K562 (cell line): ENCODE results near the gene PRKG1. TPM values are rescaled to one million over a fixed set of nuclear protein-coding genes. Genes with fewer than 3 reads are reported as not detected.

Experiments
- ATAC-seq: fragments of 200-7000 bp; cut with Tn5 transposase; 3 replicates; pipeline ENCODE4 v1.9.1; 2020; ENCODE audit warnings: moderate library complexity
- BruUV-seq: library from RNA; stranded (reverse); fragments of 400-500 nt; replicated peaks from 2 replicates; lab custom pipeline; 2021; lab: Mats Ljungman, UMichigan
- CTCF ChIA-PET: fragments of 300-600 bp; formaldehyde crosslinking; extraction: SDS; loops from one replicate; lab custom pipeline; 2021; ENCODE audit warnings: low intra/inter-chr PET ratio; lab: Yijun Ruan, JAX
- POLR2A ChIA-PET: fragments of 300-600, 350-650 bp; sonication (Branson Sonifier 250); formaldehyde crosslinking; extraction: SDS; loops from one replicate; lab custom pipeline; 2021; ENCODE audit warnings: antibody characterized with exemption, inconsistent platforms; lab: Yijun Ruan, JAX
- DNase-seq, 4 experiments: peaks; one replicate each; pipeline versions ENCODE4 v3.0.0 to v3.0.0-alpha.2; 2011 to 2018; ENCODE audit warnings: low spot score in 3 of 4, mixed read lengths in 3 of 4; ENCODE audit errors: extremely low read depth in 1 of 4
- FAIRE-seq: peaks from 2 replicates; lab custom pipeline; 2011; peaks lifted over from hg19 to GRCh38; lab: Jason Lieb, UNC
- H2AFZ ChIP-seq: 2 replicates; pipeline ENCODE4 v1.6.0; 2011; ENCODE audit warnings: low read depth, low read length, control low read depth, inconsistent platforms
- H3K27ac ChIP-seq: fragments of 200-600 bp; 3 replicates; pipeline ENCODE4 v1.8.0; 2011; ENCODE audit warnings: low read depth, mild to moderate bottlenecking, control low read depth, inconsistent platforms, low read length, moderate library complexity, mixed read lengths; ENCODE audit errors: extremely low read depth
- H3K27me3 ChIP-seq, 2 experiments: fragments of 300-600 bp in 1 of 2; 2 replicates in 1 of 2; 3 replicates in 1 of 2; pipeline versions ENCODE4 v1.6.0 to v1.8.0; 2011; ENCODE audit warnings: inconsistent platforms in 2 of 2, low read length in 2 of 2, mild to moderate bottlenecking in 1 of 2, mixed read lengths in 1 of 2, moderate library complexity in 1 of 2; ENCODE audit not compliant: control insufficient read depth in 2 of 2, insufficient read depth in 2 of 2
- H3K36me3 ChIP-seq: fragments of 300-600 bp; 3 replicates; pipeline ENCODE4 v1.8.0; 2011; ENCODE audit warnings: mild to moderate bottlenecking, low read length, inconsistent platforms; ENCODE audit not compliant: control insufficient read depth, insufficient read depth
- H3K4me1 ChIP-seq, 2 experiments: fragments of 200-600 bp in 1 of 2; replicated peaks in 1 of 2; 2 replicates in 1 of 2; 3 replicates in 1 of 2; pipeline versions ENCODE4 v1.5.1 to v1.8.0; 2011; ENCODE audit warnings: inconsistent platforms in 2 of 2, low read length in 2 of 2, mild to moderate bottlenecking in 1 of 2, mixed read lengths in 1 of 2, moderate library complexity in 1 of 2; ENCODE audit not compliant: control insufficient read depth in 2 of 2, insufficient read depth in 2 of 2
- H3K4me2 ChIP-seq: 2 replicates; pipeline ENCODE4 v1.6.1; 2011; ENCODE audit warnings: low read length, control low read depth, inconsistent platforms, mixed read lengths; ENCODE audit not compliant: insufficient read depth
- H3K4me3 ChIP-seq: fragments of 200-600 bp; sonication (generic), shearing (Covaris generic); 2 replicates; pipeline ENCODE4 v1.5.1; 2016; ENCODE audit warnings: control low read depth, inconsistent platforms
- H3K79me2 ChIP-seq: fragments of 200-600 bp; 3 replicates; pipeline ENCODE4 v1.8.0; 2011; ENCODE audit warnings: low read length, inconsistent platforms; ENCODE audit not compliant: control insufficient read depth, insufficient read depth
- H3K9ac ChIP-seq, 2 experiments: 2 replicates each; pipeline versions ENCODE4 v1.6.0 to v1.6.1; 2011; ENCODE audit warnings: low read depth in 2 of 2, low read length in 2 of 2, control low read depth in 1 of 2, inconsistent platforms in 1 of 2, mild to moderate bottlenecking in 1 of 2, mixed read lengths in 1 of 2; ENCODE audit not compliant: insufficient read depth in 1 of 2
- H3K9me1 ChIP-seq: one replicate; pipeline ENCODE4 v1.6.0; 2011; ENCODE audit warnings: inconsistent platforms, mild to moderate bottlenecking, low read length, moderate library complexity; ENCODE audit not compliant: control insufficient read depth, insufficient read depth
- H3K9me3 ChIP-seq: replicated peaks from 2 replicates; pipeline ENCODE4 v1.5.1; 2011; ENCODE audit warnings: low read depth, low read length, inconsistent platforms; ENCODE audit not compliant: control insufficient read depth, insufficient read depth
- H4K20me1 ChIP-seq: replicated peaks from 2 replicates; pipeline ENCODE4 v1.6.1; 2011; ENCODE audit warnings: low read length, inconsistent platforms, mixed read lengths; ENCODE audit not compliant: control insufficient read depth, insufficient read depth
- BRF1 ChIP-seq: IDR thresholded peaks from 3 replicates; pipeline ENCODE4 v1.6.1; 2011; ENCODE audit warnings: borderline replicate concordance, mild to moderate bottlenecking; ENCODE audit not compliant: insufficient read length; ENCODE audit errors: extremely low read depth
- CHD7 ChIP-seq: fragments of 200-600 bp; sonication (generic); IDR thresholded peaks from one replicate; pipeline ENCODE4 v1.6.1; 2012; ENCODE audit warnings: mild to moderate bottlenecking, low read depth, low read length, inconsistent platforms
- GTF2F1 ChIP-seq: IDR thresholded peaks from 2 replicates; pipeline ENCODE4 v1.6.1; 2011; ENCODE audit warnings: low read depth, low read length, improper control_type of control experiment
- HMG20B ChIP-seq: fragments of 250-450 bp; sonication (Bioruptor Pico); IDR thresholded peaks from 2 replicates; pipeline ENCODE4 v1.5.0; 2021; ENCODE audit warnings: mild to moderate bottlenecking
- IFI16 ChIP-seq: fragments of 250-450 bp; sonication (Bioruptor Pico); IDR thresholded peaks from 2 replicates; pipeline ENCODE4 v2.1.2; 2022; ENCODE audit warnings: mild to moderate bottlenecking, inconsistent platforms
- NONO ChIP-seq, 2 experiments: fragments of 200-400 bp in 1 of 2; fragments of 450-650 bp in 1 of 2; formaldehyde crosslinking in 1 of 2; IDR thresholded peaks; 2 replicates each; pipeline ENCODE4 v1.6.1; 2017; ENCODE audit warnings: low read depth in 2 of 2, mild to moderate bottlenecking in 2 of 2, moderate library complexity in 2 of 2, low read length in 1 of 2
- SMARCE1 ChIP-seq: fragments of 450-650 bp; IDR thresholded peaks from 2 replicates; pipeline ENCODE4 v1.7.1; 2016; ENCODE audit warnings: mild to moderate bottlenecking
- ZC3H8 ChIP-seq: fragments of 450-650 bp; IDR thresholded peaks from 2 replicates; pipeline ENCODE4 v1.6.1; 2017
- ZFP1 ChIP-seq: fragments of 450-650 bp; formaldehyde crosslinking; IDR thresholded peaks from 2 replicates; pipeline ENCODE4 v1.4.0; 2020; ENCODE audit warnings: mild to moderate bottlenecking, mixed read lengths
- ZNF184 ChIP-seq: sonication (generic); formaldehyde crosslinking; IDR thresholded peaks from 2 replicates; pipeline ENCODE4 v1.5.0; 2020; ENCODE audit warnings: missing genetic modification reagents
- ZNF384 ChIP-seq: IDR thresholded peaks from 2 replicates; pipeline ENCODE4 v1.6.1; 2012; ENCODE audit warnings: low read depth, low read length, improper control_type of control experiment
- ZNF41 ChIP-seq: fragments of 250-450 bp; sonication (Bioruptor Pico); conservative IDR thresholded peaks from 2 replicates; pipeline ENCODE4 v1.4.0; 2020; ENCODE audit warnings: mild to moderate bottlenecking
- WGBS: fragments of 100-300 bp; shearing (Covaris generic); methylation state at CpG from one replicate; pipeline ENCODE4 v1.1.6; 2016; ENCODE audit warnings: low coverage, mixed read lengths; ENCODE audit not compliant: insufficient coverage; ENCODE audit errors: missing lambda C conversion rate; 5-methylcytosine and 5-hydroxymethylcytosine counted together
- in situ Hi-C: fragments of 300-500 bp; cut with MboI; formaldehyde crosslinking; loops from 4 replicates; pipeline ENCODE4 v1.15.0; 2018; ENCODE audit warnings: inconsistent platforms, mixed read lengths
- intact Hi-C: fragments of 100-400 bp; cut with micrococcal nuclease; formaldehyde crosslinking; loops from 2 replicates; pipeline ENCODE4 v1.14.2; 2022
- polyA plus RNA-seq, 8 experiments: library from polyadenylated mRNA; depleted of rRNA in 4 of 8; stranded (reverse) in 5 of 8; unstranded in 3 of 8; fragments of >200 nt; fragmentation: Nextera tagmentation in 2 of 8; fragmentation: Illumina TruSeq in 1 of 8; extraction: Ambion mirVana in 2 of 8; extraction: Trizol in 1 of 8; gene quantifications; 2 replicates each; pipeline versions ENCODE4 v1.2.1 to v1.2.3, GENCODE V29; 2011 to 2014; ENCODE audit warnings: inconsistent platforms in 1 of 8, missing spikeins in 1 of 8
- total RNA-seq, 7 experiments: library from RNA; depleted of rRNA in 6 of 7; stranded (reverse); fragments of >200 nt in 6 of 7; fragmentation: Illumina TruSeq in 2 of 7; extraction: Trizol in 2 of 7; gene quantifications; 2 replicates each; pipeline versions ENCODE4 v1.2.1 to v1.2.3, GENCODE V29; 2011 to 2021; ENCODE audit warnings: low replicate concordance in 1 of 7

The PRKG1 gene
- total and polyA plus RNA-seq, 9 of the 15 experiments (the other 6 are each of a cell fraction or from before 2014, with no cell fraction given): 0.22 TPM; not detected in 8

GRCh38 chr10:51806079-51806835 lies 732.0 kb downstream of the PRKG1 start:
- DNase-seq: no peak
- no peak for ATAC-seq
- intact Hi-C loops (no loop called here), in situ Hi-C loops (no loop called here)
- ChIA-PET POLR2A (no interaction called here), CTCF (no interaction called here)
- H3K4me1 ChIP-seq: no peaks in the 10 kb centered on the region
- H3K4me3 ChIP-seq: no peak overlapping the region
- no peaks in the 10 kb centered on the region for H3K9me1 ChIP-seq
- no peak overlapping the region for H3K4me2 ChIP-seq
- H3K9me3 ChIP-seq: no peaks in the 10 kb centered on the region
- WGBS: 4% methylated on average over 5 of the region's 5 CpGs
- no peak overlapping the region for H3K9ac ChIP-seq
- no peaks in the 10 kb centered on the region for H3K79me2 ChIP-seq
- no peaks in the 10 kb centered on the region for H3K27me3 ChIP-seq
- BruUV-seq: no TSS peak
- H3K27ac ChIP-seq: no peak overlapping the region
- no peaks in the 10 kb centered on the region for H3K36me3 ChIP-seq
- no peaks in the 10 kb centered on the region for H4K20me1 ChIP-seq
- H2AFZ ChIP-seq: no peak overlapping the region
- FAIRE-seq: no peak
- TF ChIP-seq GTF2F1: no peak
- TF ChIP-seq SMARCE1: no peak
- no peak for TF ChIP-seq ZNF384
- TF ChIP-seq ZC3H8: no peak
- TF ChIP-seq NONO (IDR thresholded peaks at IDR 0.05; ENCODE audit: low read depth in 2 of 2, low read length in 1 of 2): no peak
- TF ChIP-seq ZNF184 (CRISPR knock-in tag): no peak
- no peak for TF ChIP-seq HMG20B (CRISPR knock-in tag)
- TF ChIP-seq ZNF41 (CRISPR knock-in tag): no peak
- TF ChIP-seq ZFP1 (CRISPR knock-in tag): no peak
- no peak for TF ChIP-seq IFI16
- TF ChIP-seq BRF1: no peak
- no peak for TF ChIP-seq CHD7
